Chondrocyte (in vitro differentiated cells): ENCODE results near the gene SPG7. TPM values are rescaled to one million over a fixed set of nuclear protein-coding genes. Genes with fewer than 3 reads are reported as not detected.

Source experiments
- DNase-seq: peaks from one replicate; pipeline ENCODE4 v3.0.0; 2021; ENCODE audit warnings: mixed read lengths, low spot score
- H3K27ac Mint-ChIP-seq: one replicate; pipeline ENCODE4 v1.8.0; 2021; ENCODE audit warnings: mild to moderate bottlenecking, moderate library complexity, mixed read lengths; ENCODE audit not compliant: unreplicated experiment
- H3K27me3 Mint-ChIP-seq: 2 replicates; pipeline ENCODE4 v1.8.0; 2021; ENCODE audit warnings: low read depth, mixed read lengths
- H3K36me3 Mint-ChIP-seq: 2 replicates; pipeline ENCODE4 v1.8.0; 2021; ENCODE audit warnings: low read depth, mixed read lengths
- H3K4me1 Mint-ChIP-seq: 2 replicates; pipeline ENCODE4 v1.8.0; 2021; ENCODE audit warnings: low read depth, mild to moderate bottlenecking, mixed read lengths
- H3K4me3 Mint-ChIP-seq: one replicate; pipeline ENCODE4 v1.8.0; 2021; ENCODE audit warnings: mild to moderate bottlenecking, moderate library complexity, mixed read lengths; ENCODE audit not compliant: unreplicated experiment
- H3K9me3 Mint-ChIP-seq: 2 replicates; pipeline ENCODE4 v1.8.0; 2021; ENCODE audit warnings: low read depth, mixed read lengths
- total RNA-seq: library from RNA; stranded (reverse); gene quantifications from 3 replicates; pipeline ENCODE4 v1.2.1, GENCODE V29; 2021
- TF ChIP-seq, protein P1 (sequence below): fragments of 200-600 bp; sonication (generic); IDR thresholded peaks from 2 replicates; pipeline ENCODE4 v1.5.0; 2021; ENCODE audit warnings: antibody characterized with exemption, mild to moderate bottlenecking, moderate library complexity

The SPG7 gene
- total RNA-seq, 1 donor from 2014 or later = 87.6 TPM

DNA sequence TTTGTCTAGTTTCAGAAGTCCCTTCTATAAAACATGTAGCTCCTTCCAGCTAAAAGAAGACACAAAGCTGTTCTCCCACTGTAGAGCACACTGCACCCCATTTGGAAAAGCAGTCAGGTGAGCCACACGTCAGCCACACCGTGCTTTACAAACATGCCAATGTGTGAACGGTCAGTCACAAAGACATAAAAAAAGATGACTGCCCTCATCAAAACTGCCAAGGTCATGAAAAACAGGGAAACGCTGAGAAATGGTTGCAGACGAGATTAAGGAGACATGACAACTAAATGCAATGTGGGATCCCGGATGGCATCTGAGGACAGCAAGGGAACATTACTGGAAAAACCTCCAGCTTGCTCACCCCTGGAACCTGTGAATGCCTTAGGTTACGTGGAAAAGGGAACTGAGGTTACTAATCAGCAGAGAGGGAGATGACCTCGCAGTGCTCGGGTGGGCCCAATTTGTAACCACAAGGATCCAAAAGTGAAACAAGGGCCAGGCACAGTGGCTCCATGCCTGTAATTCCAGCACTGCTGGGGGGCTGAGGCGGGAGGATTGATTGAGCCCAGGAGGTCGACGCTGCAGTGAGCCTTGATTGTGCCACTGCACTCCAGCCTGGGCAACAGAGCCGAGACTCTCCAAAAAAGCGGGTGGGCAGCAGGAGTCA, 25.9 kb upstream of the SPG7 start:
- Mint-ChIP-seq H3K36me3 (peaks cover 4% of the 10 kb centered on the region), H3K9me3 (no peaks in the 10 kb centered on the region), H3K4me1 (peaks cover 84% of the 10 kb centered on the region), H3K27me3 (no peaks in the 10 kb centered on the region), H3K4me3 (no peak overlapping the region), H3K27ac (peak overlapping the region; percentile 23)
- no peak for DNase-seq
- TF ChIP-seq, protein P1, sequence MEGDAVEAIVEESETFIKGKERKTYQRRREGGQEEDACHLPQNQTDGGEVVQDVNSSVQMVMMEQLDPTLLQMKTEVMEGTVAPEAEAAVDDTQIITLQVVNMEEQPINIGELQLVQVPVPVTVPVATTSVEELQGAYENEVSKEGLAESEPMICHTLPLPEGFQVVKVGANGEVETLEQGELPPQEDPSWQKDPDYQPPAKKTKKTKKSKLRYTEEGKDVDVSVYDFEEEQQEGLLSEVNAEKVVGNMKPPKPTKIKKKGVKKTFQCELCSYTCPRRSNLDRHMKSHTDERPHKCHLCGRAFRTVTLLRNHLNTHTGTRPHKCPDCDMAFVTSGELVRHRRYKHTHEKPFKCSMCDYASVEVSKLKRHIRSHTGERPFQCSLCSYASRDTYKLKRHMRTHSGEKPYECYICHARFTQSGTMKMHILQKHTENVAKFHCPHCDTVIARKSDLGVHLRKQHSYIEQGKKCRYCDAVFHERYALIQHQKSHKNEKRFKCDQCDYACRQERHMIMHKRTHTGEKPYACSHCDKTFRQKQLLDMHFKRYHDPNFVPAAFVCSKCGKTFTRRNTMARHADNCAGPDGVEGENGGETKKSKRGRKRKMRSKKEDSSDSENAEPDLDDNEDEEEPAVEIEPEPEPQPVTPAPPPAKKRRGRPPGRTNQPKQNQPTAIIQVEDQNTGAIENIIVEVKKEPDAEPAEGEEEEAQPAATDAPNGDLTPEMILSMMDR = no peak

- Mint-ChIP-seq H3K9me3 (no peaks in the 10 kb centered on the region), H3K4me3 (no peak overlapping the region), H3K27ac (peak overlapping the region; percentile 23), H3K4me1 (peaks cover 85% of the 10 kb centered on the region), H3K27me3 (no peaks in the 10 kb centered on the region), H3K36me3 (peaks cover 4% of the 10 kb centered on the region)
- TF ChIP-seq, protein P1 = no peak
- no peak for DNase-seq
Measured at GRCh38 chr16:89482817-89483205, 25.4 kb upstream of the SPG7 start.

DNA sequence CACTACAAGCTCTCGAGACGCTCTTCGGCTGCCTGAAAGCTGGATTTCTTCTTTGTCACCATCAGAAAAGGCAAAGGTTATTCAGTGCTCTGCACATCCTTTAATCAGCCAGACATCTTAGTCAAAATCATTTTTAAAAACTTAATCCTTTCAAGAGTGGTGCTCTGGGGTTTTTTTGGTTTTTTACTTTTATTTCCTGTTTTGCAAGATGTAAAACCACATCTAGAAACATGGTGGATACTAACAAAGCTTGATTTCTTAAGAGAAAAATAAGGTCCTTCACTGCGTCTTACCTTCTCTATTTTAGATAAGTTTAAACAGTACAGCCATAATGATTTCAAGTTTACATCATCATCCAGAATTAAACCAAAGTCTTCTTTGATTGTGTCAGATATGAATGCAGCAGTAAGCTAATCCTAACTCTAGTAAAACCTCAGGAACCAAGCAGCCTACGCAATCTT, 24.1 kb upstream of the SPG7 start:
- peaks cover 4% of the 10 kb centered on the region for H3K36me3 Mint-ChIP-seq
- peak overlapping the region; percentile 39 for H3K27ac Mint-ChIP-seq
- no peaks in the 10 kb centered on the region for H3K27me3 Mint-ChIP-seq
- no peak for DNase-seq
- no peaks in the 10 kb centered on the region for H3K9me3 Mint-ChIP-seq
- peaks cover 85% of the 10 kb centered on the region for H3K4me1 Mint-ChIP-seq
- TF ChIP-seq, protein P1 = no peak
- no peak overlapping the region for H3K4me3 Mint-ChIP-seq

DNA sequence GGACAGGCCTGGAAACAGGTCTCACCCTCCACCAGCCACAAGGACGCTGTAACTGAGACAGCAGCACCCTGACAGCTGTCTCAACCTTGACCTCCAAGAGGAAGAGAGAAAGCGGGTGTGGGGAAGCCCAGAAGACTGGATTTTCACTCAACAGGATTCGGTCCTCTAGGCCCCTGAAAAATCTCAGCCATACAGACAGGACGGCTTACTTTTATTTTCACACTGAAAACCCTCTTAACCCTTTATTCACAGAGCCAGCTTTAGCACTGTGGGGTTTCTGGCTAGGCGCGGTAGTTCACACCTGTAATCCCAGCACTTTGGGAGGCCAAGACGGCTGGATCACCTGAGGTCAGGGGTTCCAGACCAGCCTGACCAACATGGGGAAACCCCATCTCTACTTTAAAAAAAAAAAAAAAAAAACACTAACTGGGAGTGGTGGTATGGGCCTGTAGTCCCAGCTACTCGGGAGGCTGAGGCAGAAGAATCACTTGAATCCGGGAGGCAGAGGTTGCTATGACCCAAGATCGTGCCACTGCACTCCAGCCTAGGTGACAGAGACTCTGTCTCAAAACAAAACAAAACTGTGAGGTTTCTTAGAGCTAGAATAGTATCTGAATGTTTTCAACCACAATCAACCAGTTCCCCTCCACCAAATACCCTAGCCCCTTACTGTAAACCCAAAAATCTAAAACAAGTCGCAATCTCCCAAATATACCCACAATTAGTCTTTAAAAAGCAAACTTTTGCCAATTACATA, 23.1 kb upstream of the SPG7 start:
- Mint-ChIP-seq H3K27me3 (no peaks in the 10 kb centered on the region), H3K27ac (peak overlapping the region; percentile 77), H3K36me3 (peaks cover 4% of the 10 kb centered on the region), H3K4me1 (peaks cover 81% of the 10 kb centered on the region), H3K4me3 (no peak overlapping the region), H3K9me3 (no peaks in the 10 kb centered on the region)
- DNase-seq = no peak
- TF ChIP-seq, protein P1 = no peak

DNA sequence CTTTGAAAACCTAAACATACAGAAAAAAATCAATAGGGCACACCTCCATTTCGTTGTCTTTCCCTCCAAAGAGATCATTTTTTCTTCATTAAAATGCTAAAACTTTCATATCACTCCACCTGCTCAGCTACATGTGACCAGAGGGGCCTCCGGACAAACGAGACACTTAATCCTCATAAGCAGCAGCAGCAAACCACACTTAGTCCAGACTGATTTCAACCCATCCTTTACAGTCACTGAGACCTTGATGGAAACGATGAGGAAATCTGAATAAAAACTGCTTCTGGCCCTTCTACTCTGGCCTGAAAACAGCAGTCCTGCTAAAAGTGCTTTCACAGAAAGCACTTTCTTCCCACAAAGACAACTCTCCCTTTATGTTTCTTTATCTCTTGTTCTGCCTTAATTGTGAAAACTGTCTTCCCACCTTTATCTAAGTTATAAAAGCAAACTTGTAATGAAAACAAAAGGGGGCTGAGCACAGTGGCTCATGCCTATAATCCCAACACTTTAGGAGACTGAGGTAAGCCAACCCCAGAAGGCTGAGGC, 22.4 kb upstream of the SPG7 start:
- Mint-ChIP-seq H3K27ac (peak overlapping the region; percentile 77), H3K36me3 (peaks cover 4% of the 10 kb centered on the region), H3K9me3 (no peaks in the 10 kb centered on the region), H3K4me1 (peaks cover 77% of the 10 kb centered on the region), H3K27me3 (no peaks in the 10 kb centered on the region), H3K4me3 (no peak overlapping the region)
- DNase-seq = no peak
- TF ChIP-seq, protein P1 = no peak
